Kidney tubule cell (primary cell): ENCODE data around the gene CRABP1.

ENCODE experiments used
- DNase-seq: peaks from one replicate; pipeline ENCODE4 v3.0.0-alpha.2; 2018; ENCODE audit warnings: low spot score

The CRABP1 gene

DNA sequence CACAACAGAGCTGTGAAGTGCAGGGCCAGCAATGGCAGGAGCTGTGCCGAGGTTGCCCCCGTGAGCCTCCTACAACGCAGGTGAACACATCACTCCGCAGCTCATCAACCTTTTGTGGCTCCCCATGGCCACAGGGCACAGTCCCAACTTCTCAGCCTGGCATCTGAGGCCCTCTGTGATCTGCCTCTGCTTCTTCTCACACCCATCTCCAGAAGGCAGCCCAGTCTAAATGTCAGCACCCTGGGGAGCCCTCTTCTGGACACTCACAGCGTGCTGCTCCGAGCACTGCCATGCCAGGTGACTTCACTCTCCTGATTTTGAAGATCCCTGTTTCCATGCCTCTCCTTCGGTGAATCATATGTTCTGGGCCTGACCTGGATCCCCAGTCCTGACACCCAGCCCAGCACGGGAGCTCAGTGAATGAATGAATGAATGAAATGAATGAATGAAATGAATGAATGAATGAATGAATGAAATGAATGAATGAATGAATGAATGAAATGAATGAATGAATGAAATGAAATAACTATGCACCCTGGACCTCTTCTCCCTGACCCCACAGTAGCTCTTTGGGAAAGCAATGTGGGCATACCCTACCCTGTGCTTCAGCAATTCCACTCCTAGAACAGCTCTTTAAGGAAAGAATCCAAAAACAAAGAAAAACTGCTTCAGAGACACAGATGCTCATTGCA, 22.9 kb upstream of the CRABP1 start:
- DNase-seq = peak; percentile 20

DNA sequence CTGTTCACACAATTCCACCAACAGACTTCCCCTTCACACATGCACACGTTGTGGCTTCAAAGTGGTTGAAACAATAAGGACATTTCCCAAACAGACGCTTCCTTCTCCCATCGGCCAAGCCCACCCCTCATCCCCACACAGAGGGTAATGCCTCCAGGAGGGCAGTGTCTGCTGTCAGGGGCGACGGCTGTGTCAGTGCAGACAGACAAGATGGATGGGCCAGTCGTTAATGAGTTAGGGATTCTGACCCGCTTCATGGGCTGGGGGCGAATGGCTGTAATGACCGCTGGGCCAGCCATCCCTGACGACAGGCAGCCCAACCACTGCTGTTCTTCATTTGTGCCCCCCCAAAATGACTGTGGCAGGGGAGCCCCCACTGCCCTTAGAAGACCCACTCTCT, 20.6 kb upstream of the CRABP1 start:
- DNase-seq = no peak

DNA sequence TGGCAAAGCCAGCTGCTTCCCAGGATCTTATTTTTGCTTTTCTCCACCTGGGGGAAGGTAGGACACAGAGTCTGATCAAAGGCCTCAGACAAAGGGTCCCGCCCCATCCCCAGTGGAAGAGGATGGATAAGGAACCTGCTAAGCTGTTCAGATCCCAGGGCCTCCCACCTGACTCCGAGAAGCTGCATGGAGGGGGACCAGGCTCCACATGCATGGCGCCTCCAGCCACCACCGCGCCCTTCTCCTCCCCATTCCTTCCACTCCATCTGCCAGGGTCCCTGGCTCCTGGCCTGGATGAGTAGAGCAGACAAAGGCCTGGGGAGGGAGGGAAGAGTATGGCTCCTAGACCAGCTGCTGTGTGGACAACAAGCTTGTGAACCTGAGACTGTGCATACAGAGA, 20.0 kb upstream of the CRABP1 start:
- DNase-seq = no peak

DNA sequence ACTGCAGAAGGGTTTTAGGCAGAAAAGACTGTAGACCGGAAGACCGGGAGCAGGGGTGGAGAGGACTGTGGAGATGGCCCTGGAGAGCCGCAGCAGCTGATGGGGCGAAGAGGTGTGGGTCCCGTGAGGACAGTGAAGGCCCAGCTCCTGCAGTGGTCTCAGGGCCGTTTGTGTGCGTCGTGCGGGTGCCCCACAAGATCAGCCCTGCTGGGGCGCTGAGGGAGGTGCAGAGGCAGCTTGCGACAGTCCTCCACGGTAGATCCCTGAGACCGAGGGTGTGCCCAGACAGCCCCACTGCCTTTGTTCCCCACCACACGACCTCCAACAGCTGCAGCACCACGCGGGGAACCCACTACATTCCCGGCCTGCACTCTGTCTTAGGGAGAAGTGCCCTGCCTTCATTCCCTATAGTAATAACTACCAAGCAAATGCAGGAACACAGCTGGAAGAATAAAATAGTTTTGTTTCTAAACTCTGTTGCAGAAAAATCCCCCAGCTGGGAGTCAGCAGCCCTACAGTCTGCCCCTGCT, 19.0 kb upstream of the CRABP1 start:
- no peak for DNase-seq

DNA sequence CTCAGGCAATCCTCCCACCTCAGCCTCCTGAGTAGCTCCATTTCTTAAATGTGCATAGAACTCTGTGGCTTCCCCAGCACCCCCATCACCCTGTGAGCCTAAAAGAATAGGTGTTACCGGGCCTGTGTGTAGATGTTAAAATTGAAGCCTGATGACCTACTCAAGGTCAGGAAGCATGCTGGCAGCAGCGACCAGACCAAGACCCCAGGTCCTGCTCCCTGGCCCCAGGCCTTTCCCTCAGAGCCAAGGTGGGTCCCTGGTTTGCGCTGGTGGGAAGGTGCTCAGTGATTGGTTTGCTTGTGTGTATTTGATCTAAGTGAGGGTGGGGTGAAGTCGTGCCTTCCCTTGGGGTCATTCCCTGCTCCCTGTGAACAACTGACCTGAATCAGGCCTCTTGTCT, 18.4 kb upstream of the CRABP1 start:
- no peak for DNase-seq

DNA sequence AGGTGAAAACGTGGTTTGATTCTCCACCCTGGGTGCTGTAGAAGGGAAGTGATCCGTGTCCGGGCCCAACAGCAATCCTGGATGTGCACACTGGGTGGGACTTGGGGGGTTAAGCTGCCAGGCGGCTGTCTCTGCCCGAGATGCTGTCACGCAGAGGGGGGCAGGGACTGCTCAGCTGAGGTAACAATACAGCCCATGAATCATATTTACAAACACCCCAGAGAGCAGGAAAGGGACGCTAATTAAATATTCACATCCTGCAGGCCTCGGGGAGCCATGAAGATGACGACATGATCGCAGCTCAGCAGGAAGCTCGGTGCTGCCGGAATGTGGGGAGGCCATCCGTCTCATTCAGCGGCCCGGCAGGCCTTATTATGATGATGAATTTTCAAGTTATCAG, 17.9 kb upstream of the CRABP1 start:
- peak; percentile 36 for DNase-seq

DNA sequence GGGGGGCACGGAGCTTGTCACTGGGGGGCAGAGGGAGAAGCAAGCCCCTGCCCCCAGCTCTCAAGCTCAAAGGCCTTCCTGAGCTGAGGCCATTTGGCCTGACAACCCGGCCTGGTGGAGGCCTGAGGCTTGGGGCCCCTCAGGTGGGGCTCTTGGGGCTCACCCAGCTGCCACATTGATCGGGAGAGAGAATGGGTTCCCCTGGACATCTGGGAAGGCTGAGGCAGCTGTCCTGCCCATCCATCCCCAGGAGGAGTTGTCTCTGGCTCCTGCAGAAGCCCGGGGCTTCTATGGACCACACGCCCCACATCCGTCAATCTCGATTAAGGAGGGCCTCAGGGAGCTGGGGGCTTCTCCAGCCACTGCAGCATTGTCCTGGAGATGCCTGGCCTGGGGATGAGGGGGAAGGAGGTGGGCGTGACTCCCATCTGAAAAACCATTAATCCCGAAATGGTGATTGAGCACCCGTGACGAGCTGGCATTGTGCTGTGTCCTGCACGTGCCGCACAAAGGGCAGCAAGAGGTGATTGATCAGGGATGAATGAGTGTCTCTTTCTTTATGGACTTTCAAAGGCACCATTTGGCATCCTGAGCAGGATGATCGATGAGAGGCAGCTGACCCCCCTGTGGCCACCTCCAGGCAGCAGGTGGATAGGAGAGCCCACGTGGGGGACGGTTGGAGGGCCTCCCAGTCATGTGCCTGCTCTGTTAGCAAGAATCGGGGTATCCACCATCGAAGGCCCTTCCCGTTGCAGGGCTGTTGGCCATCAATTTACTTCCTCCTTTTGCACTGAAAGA, 17.2 kb upstream of the CRABP1 start:
- DNase-seq = no peak

DNA sequence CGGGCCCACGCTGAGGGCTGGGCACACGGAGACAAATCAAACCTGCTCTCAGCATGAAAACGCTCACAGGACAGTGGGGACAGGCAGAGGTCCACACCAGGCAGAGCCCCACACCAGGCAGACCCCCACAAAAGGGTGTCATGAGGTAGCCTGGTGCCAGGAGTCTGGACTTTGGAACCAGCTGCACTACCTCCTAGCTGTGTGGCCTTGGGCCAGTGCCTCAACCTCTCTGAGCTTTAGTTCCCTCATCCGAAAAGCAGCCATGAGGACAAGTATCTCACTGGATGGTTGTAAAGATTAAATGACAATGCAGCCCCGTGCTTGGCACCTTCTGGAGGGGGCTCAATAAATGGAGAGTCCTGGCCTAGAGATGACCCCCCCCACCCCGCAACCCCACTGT, 16.5 kb upstream of the CRABP1 start:
- no peak for DNase-seq

DNA sequence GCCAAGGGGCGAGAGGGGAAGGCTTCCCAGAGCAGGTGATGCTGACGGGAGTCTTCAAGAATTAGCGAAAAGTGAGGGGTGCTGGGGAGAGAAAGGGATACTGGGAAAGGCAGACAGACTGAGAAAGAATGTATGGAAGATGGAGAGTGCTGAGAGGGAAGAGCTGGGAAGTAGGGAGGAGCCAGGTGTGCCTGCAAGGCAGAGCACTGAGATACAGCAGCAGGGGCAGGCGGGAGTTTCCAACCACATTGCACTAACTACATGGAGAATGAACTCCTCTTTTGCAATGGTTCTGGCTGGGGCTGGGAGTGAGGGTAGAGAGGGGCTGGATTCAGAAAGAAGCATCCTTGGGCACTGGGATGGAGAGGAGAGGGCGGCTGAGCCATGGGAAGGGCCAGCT, 16.0 kb upstream of the CRABP1 start:
- DNase-seq = no peak

DNA sequence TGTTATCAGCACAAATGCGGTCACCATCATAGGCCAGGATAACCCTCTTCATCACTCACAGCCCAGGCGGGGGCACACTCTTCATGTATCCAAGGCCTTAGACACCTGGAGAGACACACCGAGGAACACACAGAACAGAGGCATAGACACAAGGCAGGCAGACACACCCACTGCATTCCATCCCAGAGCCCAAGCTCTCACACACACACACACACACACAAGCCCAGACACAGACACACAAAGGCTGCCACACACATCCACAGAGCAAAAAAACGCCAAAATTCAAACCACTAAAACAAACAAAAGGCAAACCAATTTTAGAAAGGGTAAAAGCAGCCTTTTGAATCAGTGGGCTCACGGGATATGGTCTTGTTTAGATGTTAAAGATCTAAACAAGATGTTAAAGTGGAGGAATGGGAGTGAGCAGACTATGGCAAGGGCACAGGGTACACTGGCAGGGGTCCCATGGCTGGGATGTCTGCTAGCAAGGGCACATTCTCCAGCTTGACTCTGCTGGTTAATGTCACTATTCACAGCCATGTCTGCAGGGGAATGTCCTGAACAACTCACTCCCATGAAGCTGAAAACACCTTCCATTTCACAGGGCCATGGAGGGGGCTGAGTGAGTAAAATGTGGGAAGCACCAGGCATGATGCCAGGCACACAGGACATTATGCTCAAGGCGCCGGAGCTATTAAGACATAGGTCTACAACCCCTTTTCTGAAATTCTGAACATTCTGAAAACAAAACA, 14.9 kb upstream of the CRABP1 start:
- peak; percentile 39 for DNase-seq

DNA sequence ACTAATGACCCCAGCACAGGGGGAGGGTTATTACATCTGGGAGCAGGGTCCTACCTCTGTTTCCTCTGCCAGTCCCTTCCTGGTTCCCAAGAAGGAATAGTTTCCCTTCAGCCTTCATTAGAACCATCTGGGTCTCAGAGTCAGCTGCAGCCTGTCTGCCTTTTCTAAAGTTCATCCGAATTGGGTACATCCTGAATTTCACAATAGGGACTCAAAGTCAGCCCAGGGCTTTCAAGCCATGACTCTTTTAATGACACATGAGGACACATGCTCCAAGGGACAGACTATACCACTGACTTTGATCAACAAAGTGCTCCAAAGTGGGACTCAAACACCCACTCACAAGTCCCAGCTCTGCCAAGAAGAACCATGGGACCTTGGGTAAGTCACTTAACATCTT, 12.7 kb upstream of the CRABP1 start:
- DNase-seq = peak; percentile 19

DNA sequence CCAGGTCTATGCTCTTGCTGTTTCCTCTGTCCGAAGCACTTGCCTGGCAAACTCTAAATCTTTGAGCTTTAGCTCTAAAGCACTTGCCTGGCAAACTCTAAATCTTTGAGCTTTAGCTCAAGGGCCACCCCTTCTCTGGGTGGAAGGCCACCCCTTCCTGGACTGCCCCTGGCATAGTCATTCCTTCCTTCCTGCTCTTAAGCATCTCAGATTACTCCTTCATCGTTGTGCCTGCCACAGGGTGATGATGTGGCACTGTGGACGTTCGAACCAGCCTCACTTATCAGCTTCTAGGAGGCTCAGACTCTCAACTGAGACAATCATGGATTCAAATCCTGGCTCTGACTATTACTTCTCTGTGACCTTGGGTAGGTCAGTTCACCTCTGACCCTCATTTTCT, 10.5 kb upstream of the CRABP1 start:
- DNase-seq = no peak

DNA sequence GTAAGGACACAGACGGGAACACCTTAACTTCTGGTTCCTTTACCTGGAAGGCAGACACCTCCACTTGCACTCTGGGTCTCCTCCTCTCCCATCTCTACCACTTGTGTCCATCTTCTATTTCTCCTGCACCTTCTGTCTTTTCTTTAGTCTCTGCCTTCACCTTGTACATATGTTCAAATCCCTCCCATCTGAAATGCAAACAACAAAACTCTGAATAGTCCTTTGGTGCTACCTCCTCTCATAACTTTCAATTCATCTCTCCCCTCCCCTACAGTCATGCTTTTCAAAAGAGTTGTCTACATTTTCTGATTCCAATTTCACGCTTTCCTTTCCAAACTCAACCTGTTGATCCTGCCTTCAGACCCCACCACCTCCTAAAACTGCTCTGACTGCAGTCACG, 5.3 kb upstream of the CRABP1 start:
- no peak for DNase-seq

DNA sequence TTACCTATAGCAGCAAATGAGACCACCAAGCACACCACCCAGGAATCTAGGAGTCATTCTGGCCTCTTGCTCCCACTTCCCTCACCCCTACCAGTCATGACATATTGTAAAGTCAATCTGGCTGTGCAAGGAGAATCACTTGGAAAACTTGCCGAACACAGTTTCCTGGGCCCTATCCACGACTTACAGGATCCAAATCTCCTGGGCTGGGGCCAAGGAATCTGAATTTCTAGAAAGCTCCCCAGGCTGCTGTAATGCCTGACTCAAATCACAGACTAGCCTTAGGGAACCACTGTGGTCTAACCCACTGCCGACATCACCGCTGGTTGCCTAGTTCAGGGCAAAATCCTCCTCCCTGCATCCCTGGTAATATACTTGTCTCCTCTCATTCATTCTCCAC, 4.2 kb upstream of the CRABP1 start:
- no peak for DNase-seq

DNA sequence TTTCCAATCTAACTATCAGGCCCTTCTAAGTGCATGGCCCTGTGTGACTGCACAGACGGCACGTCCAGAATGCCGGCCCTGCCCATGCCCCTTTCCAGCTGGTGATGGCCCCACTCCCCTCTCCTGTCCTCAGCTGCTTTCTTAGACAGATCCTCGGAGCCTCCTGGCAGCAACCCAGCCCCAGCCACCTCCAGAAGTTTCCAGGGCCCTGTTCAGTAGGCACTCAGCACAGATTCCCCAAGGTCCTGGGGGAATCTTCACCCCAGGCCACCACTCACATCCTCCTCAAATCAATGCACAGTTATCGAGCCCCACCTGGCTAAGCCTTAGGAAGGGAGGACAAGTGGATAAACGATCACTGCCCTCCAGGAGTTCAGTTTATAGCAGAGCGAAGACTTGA, 1.4 kb upstream of the CRABP1 start:
- no peak for DNase-seq

DNA sequence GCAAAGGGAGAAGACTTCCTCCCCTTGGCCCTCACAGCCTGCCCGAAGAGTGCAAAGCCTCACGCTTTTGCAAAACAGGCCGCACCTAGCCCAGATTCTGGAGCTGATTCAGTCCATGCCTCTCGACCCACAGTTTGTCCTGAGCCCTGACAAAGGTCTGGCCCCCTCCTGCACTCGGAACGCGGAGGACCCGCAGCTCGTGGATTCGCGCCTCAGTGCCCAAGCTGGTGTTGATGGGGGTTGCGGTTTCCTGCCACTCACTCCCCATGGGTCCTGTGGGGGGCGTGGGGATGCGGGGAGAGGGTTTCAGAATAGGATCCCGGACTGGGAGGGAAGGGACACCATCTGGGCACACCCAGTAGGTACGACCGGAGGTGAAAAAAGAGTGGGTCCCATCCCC, 594 bp upstream of the CRABP1 start:
- DNase-seq = no peak

DNA sequence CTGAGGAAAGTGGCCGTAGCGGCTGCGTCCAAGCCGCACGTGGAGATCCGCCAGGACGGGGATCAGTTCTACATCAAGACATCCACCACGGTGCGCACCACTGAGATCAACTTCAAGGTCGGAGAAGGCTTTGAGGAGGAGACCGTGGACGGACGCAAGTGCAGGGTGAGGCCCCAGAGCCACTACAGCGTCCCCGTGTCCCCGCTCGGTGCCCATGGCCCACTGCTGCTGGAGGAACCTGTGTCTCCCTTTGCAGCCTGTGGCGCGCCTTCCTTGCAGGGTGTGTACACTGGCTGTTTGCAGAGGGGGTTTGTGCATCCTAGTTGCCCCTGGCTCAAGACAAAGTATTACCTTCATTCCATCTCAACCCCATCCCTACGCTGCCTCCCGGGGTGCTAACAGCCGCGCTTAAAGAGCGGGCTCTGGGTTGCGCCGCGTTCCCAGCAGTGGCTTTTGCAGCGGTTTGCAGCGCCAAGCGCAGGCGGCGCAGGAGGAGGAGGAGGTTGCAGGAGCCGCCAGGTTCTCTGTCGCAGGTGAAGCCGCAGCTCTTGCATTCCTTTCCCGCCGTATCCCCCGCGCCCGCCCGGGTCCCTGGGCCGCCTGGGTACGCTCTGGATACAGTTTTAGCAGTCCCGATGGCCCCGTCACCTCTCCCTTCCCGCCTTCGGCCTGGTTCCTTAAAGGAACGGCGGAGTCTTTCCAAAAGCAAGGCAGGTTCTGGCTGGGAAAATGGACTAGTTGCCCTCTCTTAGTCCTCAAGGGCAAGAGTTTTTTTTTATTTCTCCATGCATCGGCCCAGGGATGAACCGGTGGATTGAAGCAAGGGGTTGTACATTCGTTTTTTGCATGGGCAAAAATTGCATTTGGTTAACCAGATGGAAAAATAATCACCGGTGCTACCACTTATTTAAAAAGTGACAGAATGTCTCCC, 1.2 kb downstream of the CRABP1 start:
- DNase-seq = no peak

DNA sequence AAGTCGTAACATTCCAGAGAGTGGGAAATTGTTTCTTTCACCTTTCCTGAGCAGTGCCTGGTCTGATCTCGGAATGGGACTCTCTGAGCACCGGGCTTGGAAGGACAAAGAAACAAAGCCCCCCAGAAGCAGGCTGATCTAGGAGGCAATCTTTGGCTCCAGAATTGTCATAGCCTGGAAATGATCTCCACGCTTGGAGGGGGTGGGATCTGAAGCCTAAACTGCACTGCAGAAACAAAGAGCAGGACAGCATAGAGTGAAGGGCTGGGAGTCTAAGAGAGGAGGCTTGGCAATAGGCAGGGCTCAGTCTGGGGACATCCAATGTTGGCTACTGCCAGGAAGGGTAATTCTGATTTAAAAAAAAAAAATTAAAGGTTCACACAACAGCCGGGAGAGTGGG, 1.9 kb downstream of the CRABP1 start:
- DNase-seq = no peak

DNA sequence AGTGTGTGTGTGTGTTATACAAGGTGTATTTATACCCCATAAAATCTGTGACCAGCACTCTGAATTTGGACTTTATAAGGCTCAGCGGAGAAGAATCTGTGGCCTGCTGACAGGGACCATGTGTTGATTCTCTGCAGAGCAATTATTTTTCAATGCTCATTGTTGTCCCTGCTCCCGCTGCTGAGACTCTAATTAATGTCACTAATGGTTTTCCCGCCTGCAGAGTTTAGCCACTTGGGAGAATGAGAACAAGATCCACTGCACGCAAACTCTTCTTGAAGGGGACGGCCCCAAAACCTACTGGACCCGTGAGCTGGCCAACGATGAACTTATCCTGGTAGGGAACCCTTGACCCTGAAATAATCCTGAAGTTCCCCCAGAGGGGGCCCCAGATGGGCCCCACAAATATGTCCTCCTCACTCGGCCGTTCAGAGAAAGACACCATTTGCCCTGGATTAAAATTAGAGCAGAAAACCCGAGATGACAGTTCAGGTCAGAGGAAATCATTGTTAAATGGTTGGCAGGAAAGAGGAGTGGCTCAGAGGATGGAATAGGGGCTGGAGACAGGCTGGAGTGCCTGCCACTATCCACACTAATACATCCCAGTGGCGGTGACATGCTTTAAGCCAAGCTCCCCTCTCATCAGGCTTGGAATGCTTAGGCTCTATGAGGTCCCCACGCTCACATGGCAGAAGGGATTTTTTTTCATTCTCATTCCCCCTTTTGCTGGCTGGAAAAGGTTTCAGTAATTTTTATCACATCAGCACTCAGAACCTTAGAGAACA, 3.3 kb downstream of the CRABP1 start:
- no peak for DNase-seq

DNA sequence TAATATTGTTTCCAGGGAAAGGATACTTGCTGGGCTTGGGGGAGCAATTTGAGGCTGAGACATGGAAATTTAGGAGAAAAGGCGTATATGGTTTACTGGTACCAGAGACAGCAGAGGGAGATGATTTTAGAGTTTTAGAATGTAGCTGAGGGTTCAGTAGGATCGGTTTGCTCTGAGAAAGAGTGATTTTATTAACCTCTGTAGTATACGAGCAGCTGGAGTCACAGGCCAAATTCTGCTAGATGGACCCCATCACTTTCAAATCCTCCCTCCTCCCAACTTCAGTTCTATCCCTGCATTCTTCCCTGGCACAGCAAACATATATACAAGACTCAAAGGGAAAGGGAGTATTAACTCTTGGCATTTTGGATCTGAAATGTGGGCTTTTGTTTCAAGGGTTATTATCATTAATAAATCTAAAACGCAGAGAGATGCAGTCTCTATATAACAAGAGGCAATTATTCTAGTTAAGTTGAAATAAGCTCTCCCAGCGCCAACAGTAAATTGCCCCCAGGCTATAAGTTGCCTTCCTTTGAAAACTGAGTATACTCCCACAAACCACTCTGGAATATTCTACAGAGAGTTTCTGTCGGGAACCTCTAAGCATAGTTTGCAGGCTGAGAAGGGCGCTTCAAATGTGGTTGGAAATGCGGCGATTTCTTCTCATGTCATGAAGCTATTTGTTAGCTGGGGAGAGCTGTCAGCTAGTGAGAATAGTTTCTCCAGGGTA, 5.4 kb downstream of the CRABP1 start:
- DNase-seq = no peak
